HS-27A (cell line): ENCODE results near the gene NKX2-3.

Experiments
- DNase-seq: peaks from one replicate; pipeline ENCODE4 v3.0.0-alpha.2; 2012; ENCODE audit warnings: low read depth, missing footprints

Gene NKX2-3

DNA sequence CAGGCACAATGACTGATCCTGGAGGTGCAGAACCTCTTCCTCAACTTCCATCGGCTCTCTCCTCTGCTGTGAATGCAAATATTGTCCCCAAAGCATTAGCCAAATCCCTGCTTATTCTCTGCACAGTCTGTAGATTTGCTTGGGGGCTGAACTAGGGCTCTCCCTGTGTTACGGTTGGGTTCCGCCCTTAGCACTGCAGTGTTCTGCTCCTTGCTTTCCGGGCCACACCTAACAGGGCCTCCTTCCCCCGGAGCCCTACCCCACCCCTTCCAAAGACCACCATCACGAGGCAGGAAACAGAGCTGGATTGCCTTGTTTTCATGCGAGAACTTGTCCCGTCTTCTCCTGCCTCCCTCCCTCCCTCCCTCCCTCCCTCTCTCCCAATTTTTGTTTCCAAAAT is 50.9 kb downstream of the NKX2-3 start:
- DNase-seq: no peak
